NCI-H446 (cell line): ENCODE measurements around the gene CPNE5.
"Not testable (repeated sequence)": the region's sequence is repeated elsewhere in the genome, so short reads cannot be mapped to it uniquely, and the experiment has no call there.

Experiments
- DNase-seq, 2 experiments: peaks; one replicate each; lab custom pipeline; 2025; lab: John Stamatoyannopoulos, UW

CPNE5 gene

DNA sequence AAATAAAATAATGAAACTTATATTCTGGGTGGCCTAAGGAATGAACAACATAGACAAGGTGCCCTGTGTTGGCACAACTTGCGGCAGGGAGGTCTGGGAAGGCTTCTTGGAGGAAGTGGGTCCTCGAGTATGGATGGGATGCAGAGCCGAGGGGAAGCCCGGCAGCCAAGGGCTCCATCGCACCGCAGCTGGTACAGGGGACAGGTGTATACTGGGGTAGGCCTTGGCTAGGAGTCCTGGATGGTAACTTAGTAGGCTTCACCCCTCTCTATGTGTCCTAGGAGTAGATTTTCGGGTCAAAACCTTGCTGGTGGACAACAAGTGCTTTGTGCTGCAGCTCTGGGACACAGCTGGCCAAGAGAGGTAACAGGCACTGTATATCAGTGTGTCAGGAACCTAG is 113.7 kb downstream of the CPNE5 start:
- DNase-seq: no peak

DNA sequence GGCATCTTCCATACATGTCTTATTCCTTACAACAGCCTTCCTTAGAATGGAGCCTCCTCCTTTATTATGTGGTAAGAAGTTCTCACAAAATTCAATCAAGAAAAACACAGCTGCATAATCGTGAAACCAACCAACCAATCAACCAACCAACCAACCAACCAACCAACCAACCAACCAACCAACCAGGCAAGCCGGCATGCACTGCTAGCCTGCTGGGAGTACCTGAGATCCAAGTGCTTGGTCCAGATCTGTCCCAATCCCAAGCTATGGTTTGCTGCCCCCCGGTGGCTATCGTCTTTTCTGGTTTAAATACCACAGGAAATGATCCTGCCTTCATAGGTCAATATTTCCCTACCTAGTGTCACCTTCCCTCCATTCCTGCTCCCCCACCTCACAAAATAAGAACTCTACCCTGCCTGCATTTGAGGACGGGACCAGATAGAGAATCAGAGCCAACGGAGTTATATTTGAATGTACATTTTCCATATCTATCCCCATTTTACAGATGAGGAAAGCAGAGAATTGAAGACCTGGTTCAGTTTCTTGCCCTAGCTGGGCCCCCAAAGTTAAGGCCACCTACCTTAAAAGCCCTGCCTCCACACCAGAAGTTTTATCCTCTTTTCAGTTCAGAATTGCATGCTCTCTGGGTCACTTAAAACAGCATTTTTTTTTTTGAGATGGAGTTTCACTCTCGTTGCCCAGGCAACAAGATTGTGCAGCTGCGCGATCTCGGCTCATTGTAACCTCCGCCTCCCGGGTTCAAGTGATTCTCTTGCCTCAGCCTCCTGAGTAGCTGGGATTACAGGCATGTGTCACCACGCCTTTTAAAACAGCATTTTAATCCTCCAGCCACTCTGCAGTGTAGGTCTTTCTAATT is 114.5 kb downstream of the CPNE5 start:
- peak; percentile 34 to 72 for DNase-seq

DNA sequence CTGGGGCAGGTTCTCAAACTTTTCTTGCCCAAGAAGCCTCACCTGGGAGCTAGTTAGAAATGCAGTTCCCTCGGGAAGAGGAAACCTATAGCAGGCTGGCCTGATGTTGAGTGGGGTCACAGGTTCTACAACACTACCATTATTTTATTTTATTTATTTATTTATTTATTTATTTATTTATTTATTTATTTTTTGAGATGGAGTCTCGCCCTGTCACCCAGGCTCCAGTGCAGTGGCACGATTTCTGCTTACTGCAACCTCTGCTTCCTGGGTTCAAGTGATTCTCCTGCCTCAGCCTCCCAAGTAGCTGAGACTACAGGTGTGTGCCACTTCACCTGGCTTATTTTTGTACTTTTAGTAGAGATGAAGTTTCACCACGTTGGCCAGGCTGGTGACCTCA is 115.3 kb downstream of the CPNE5 start:
- DNase-seq: not testable (repeated sequence)

- no peak for DNase-seq
Measured at GRCh38 chr6:36722879-36723278, 116.4 kb downstream of the CPNE5 start.

DNA sequence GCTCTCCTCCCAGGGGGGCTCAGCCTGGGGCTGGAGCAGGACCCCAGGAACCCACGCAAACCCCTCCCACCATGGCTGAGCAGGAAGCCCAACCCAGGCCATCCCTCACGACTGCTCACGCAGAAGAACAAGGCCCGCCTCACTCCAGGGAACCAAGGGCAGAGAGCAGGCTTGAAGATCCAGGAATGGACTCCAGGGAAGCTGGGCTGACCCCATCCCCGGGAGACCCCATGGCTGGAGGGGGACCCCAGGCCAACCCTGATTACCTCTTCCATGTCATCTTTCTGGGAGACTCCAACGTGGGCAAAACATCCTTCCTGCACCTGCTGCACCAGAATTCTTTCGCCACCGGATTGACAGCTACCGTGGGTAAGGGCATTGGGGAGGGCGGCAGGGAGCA is 116.9 kb downstream of the CPNE5 start:
- DNase-seq: no peak

GRCh38 chr6:36721369-36722140 is 117.7 kb downstream of the CPNE5 start:
- no peak for DNase-seq

- DNase-seq: no peak
Measured at GRCh38 chr6:36720251-36721141, 118.7 kb downstream of the CPNE5 start.

DNA sequence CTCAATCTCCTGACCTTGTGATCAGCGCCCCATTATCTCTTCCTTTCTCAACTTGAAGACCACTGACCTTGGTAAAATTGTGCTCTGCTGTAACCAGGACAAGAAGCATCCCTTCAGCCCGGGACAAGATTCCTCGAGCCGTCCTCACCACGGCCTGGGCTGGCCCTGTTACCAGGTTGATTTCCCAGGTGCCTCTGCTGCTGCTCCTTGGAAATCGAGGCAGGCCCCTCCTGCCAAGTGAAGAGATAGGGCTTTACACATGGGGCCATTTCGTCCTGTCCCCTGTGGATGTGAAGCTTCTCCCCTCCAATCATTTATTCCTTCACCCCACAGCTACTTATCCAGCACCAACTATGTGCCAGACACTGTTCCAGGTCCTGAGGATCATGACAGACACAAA is 120.1 kb downstream of the CPNE5 start:
- DNase-seq: no peak

DNA sequence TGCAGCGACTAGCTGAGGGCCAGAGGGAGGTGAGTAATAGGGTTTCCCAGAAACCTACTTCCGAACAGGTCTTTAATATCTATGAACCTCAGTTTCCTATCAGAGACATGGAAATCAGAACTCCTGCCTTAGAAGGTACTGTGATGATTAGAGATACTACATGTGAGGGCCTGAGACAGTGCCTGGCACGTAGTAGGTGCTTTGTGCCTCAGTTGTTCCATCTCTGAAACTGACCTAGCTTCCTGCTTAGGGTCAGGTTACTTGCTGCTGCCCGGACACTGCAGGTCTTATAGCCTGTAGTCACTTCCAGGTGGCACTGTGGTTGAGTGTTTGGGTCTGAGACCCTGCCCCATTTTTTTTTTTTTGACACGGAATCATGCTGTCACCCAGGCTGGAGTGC is 120.7 kb downstream of the CPNE5 start:
- DNase-seq: no peak

- no peak for DNase-seq
Measured at GRCh38 chr6:36717871-36718540, 121.2 kb downstream of the CPNE5 start.

- no peak for DNase-seq
Measured at GRCh38 chr6:36717231-36717825, 121.9 kb downstream of the CPNE5 start.

GRCh38 chr6:36716476-36717093 is 122.7 kb downstream of the CPNE5 start:
- no peak for DNase-seq

DNA sequence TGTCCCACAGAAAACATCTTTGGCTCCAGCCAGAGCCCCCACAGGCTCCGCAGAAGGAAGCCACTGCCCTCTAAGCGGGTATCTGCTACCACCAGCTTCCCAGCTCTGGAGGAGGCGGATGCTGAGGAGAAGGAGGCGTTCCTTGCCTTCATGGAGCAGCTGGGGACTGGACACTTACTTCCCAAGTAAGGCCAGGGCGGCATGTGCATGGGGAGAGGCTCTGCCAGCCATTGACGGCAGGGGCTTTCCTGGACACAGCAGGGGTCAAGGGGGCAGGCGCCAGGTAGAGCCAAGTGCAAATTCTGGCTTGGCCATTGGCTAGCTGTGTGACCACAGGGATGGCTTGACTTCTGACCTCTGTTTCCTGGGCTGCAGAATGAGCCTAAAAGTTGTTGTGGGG is 123.8 kb downstream of the CPNE5 start:
- no peak for DNase-seq

GRCh38 chr6:36714511-36714910 is 124.7 kb downstream of the CPNE5 start:
- no peak for DNase-seq

DNA sequence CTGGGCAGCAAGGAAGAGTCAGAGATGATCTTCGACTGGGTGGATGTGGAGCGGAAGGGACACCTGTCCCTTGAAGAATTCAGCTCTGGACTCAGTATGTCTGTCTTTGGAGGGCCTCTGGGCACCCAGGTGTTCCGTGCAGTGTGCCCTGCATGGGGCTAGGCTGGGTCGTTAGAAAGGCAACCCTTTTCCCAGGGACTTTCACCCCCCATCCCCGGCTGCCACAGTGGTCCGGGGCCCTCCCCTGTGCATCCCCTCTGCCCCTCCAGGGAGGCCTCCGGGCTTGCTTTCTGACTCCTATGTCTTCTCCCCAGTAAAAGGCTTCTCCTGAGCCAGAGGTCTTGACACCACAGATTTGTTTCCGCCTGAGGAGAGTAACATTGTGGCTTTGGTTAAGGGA is 125.4 kb downstream of the CPNE5 start:
- no peak for DNase-seq

DNA sequence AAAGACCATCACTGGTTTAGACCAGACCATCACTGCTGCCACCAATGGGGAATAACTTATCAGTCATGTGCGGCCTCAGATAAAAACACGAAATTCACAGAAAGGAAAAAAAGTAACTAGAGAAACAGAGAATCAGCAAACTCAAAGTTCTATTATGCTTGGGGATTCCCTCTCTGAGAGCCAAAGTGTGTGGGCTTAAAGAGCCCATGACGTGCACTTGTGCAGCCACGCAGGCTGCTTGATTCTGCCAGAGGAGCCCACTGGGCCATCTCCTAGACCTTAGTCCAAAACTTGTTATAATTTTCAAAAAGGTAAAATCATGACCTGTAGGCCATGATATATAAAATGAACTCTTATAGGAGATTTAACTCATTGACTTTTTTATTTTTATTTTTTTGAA is 126.4 kb downstream of the CPNE5 start:
- DNase-seq: no peak

DNA sequence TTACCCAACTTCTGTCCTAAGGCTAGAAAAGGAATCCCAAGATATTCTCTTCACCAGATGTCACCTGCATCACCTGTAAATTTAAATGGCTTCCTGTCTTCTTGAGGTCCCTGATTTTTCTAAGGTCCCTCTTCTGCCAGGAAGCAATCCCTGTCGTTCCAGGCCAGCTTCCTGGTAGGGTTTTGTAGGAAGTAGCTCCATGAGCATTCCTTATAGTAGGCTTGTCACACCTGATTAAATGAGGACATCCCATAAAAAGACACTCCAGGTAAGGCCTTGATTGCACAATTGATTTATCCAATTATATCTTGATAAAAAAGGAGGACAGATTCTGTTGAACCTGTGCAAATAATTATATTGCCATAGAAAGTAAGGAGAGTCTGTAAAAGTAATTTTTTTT is 132.9 kb downstream of the CPNE5 start:
- no peak for DNase-seq

GRCh38 chr6:36704961-36705577 is 134.2 kb downstream of the CPNE5 start:
- not testable (repeated sequence) for DNase-seq

- DNase-seq: no peak
Measured at GRCh38 chr6:36703982-36704381, 135.3 kb downstream of the CPNE5 start.

- no peak for DNase-seq
Measured at GRCh38 chr6:36703081-36703606, 136.1 kb downstream of the CPNE5 start.
